Stomach (tissue), 9 donors: Measurements from ENCODE around the gene RAD51C. TPM values are rescaled to one million over a fixed set of nuclear protein-coding genes. Genes with fewer than 3 reads are reported as not detected.
"Not testable (repeated sequence)": the region's sequence is repeated elsewhere in the genome, so short reads cannot be mapped to it uniquely, and the experiment has no call there.

Experiments
- DNase-seq, 2 donors: peaks; one replicate each; pipeline versions ENCODE4 v3.0.0 to v3.0.0-alpha.2; 2013 to 2019
- H3K27ac ChIP-seq, 5 donors: fragments of 200-600 bp in 4 of 5; sonication (generic) in 4 of 5; one replicate each; pipeline ENCODE4 v1.5.1; 2013 to 2019; ENCODE audit warnings: mild to moderate bottlenecking in 1 of 5, moderate library complexity in 1 of 5
- H3K27me3 ChIP-seq, 3 donors: fragments of 200-600 bp; sonication (generic); one replicate each; pipeline ENCODE4 v1.5.1; 2017 to 2019; ENCODE audit warnings: mixed run types in 1 of 3
- H3K36me3 ChIP-seq, 4 donors: fragments of 200-600 bp; sonication (generic); 1 replicate in 3 of 4; 2 replicates in 1 of 4; pipeline ENCODE4 v1.5.1; 2016 to 2019
- H3K4me1 ChIP-seq, 4 donors: fragments of 200-600 bp; sonication (generic); one replicate each; pipeline ENCODE4 v1.5.1; 2016 to 2019
- H3K4me3 ChIP-seq, 4 donors: fragments of 200-600 bp; sonication (generic) in 3 of 4; one replicate each; pipeline ENCODE4 v1.5.1; 2016 to 2019; ENCODE audit warnings: mild to moderate bottlenecking in 1 of 4
- H3K9me3 ChIP-seq, 4 donors: fragments of 200-600 bp; sonication (generic); one replicate each; pipeline ENCODE4 v1.5.1; 2016 to 2019
- CTCF ChIP-seq, 7 experiments: fragments of 450-650 bp in 4 of 7; fragments of 200-600 bp in 3 of 7; sonication (generic) in 3 of 7; IDR thresholded peaks; one replicate each; pipeline ENCODE4 v1.5.1; 2016 to 2019; ENCODE audit warnings: antibody characterized with exemption in 7 of 7, control low read depth in 2 of 7, mild to moderate bottlenecking in 1 of 7
- EP300 ChIP-seq: sonication (generic); formaldehyde crosslinking; IDR thresholded peaks from one replicate; pipeline ENCODE4 v1.6.1; 2017; ENCODE audit warnings: antibody characterized with exemption
- POLR2A ChIP-seq, 4 donors: fragments of 450-650 bp; IDR thresholded peaks; one replicate each; pipeline ENCODE4 v1.6.1; 2016; ENCODE audit warnings: antibody characterized with exemption in 4 of 4, control low read depth in 2 of 4, mild to moderate bottlenecking in 1 of 4, moderate library complexity in 1 of 4
- POLR2AphosphoS5 ChIP-seq, 3 donors: sonication (generic); formaldehyde crosslinking; IDR thresholded peaks; one replicate each; pipeline ENCODE4 v1.6.1; 2016; ENCODE audit warnings: antibody characterized with exemption in 3 of 3
- whole genome bisulfite sequencing, 5 donors: extraction: QIAGEN DNeasy Blood & Tissue Kit in 3 of 5; methylation state at CpG; one replicate each; pipeline versions ENCODE4 v1.1.5 to v1.1.7; 2013 to 2018; 5-methylcytosine and 5-hydroxymethylcytosine counted together
- intact Hi-C: fragments of 100-400 bp; cut with DNase I; formaldehyde crosslinking; loops from one replicate; pipeline ENCODE4 v1.15.1; 2023; ENCODE audit warnings: low total_unique reads
- polyA plus RNA-seq, 3 donors: library from polyadenylated mRNA; stranded (reverse); fragments of 200-250 nt; gene quantifications; one replicate each; pipeline ENCODE4 v1.2.3, GENCODE V29; 2013
- total RNA-seq, 5 donors: library from RNA; depleted of rRNA; stranded (reverse); fragments of >200 nt; gene quantifications; one replicate each; pipeline versions ENCODE4 v1.1.0 to v1.2.3, GENCODE V29; 2014 to 2016
- donor health status: healthy with polysubstance abuse.
- donor health status: Bipolar disorder and iron deficiency.
- donor health status: healthy.

RAD51C gene
- total and polyA plus RNA-seq, 8 donors, result 1.2 to 44.6 (median 22.9) TPM; not detected in 1

GRCh38 chr17:58680038-58680369, 12.4 kb upstream of the RAD51C start:
- WGBS, 5 donors, result 79 to 93% (median 91%) methylated on average over 6 of the region's 6 CpGs
- H3K27me3 ChIP-seq, result no peaks in the 10 kb centered on the region
- no peak overlapping the region for H3K4me3 ChIP-seq
- intact Hi-C loops, result no loop called here
- no peak for DNase-seq
- H3K27ac ChIP-seq, result no peak overlapping the region
- H3K9me3 ChIP-seq, result no peaks in the 10 kb centered on the region
- TF ChIP-seq CTCF (IDR thresholded peaks at IDR 0.05), result no peak
- TF ChIP-seq EP300, result no peak
- TF ChIP-seq POLR2AphosphoS5 (IDR thresholded peaks at IDR 0.05), result no peak
- TF ChIP-seq POLR2A (IDR thresholded peaks at IDR 0.05), result no peak
- H3K4me1 ChIP-seq, result no peaks in the 10 kb centered on the region
- no peaks in the 10 kb centered on the region for H3K36me3 ChIP-seq

GRCh38 chr17:58684003-58684402, 8.4 kb upstream of the RAD51C start:
- WGBS, 5 donors, result 80 to 91% (median 88%) methylated on average over 10 of the region's 10 CpGs
- no peaks in the 10 kb centered on the region for H3K9me3 ChIP-seq
- DNase-seq, result no peak
- H3K27ac ChIP-seq, result no peak overlapping the region
- intact Hi-C loops, result no loop called here
- no peak for TF ChIP-seq POLR2A (IDR thresholded peaks at IDR 0.05)
- no peak for TF ChIP-seq EP300
- TF ChIP-seq POLR2AphosphoS5 (IDR thresholded peaks at IDR 0.05), result no peak
- TF ChIP-seq CTCF (IDR thresholded peaks at IDR 0.05), result no peak
- H3K27me3 ChIP-seq, result no peaks in the 10 kb centered on the region
- no peaks in the 10 kb centered on the region for H3K4me1 ChIP-seq
- no peak overlapping the region for H3K4me3 ChIP-seq
- H3K36me3 ChIP-seq, result no peaks in the 10 kb centered on the region

- DNase-seq, H3K4me1 ChIP-seq, H3K4me3 ChIP-seq, H3K36me3 ChIP-seq, H3K27me3 ChIP-seq, H3K9me3 ChIP-seq, intact Hi-C loops, H3K27ac ChIP-seq: not testable (repeated sequence)
- WGBS, 5 donors, result 90 to 94% (median 92%) methylated on average over 6 of the region's 6 CpGs
These were observed 7.9 kb upstream of the RAD51C start for GRCh38 chr17:58684462-58684861.

GRCh38 chr17:58686980-58687379, 5.4 kb upstream of the RAD51C start:
- Histone ChIP-seq H3K4me3 (no peak overlapping the region), H3K9me3 (no peaks in the 10 kb centered on the region), H3K4me1 (peaks cover 0 to 3% (median 1%) of the 10 kb centered on the region in 4 donors), H3K36me3 (no peaks in the 10 kb centered on the region), H3K27ac (no peak overlapping the region), H3K27me3 (no peaks in the 10 kb centered on the region)
- intact Hi-C loops, result no loop called here
- 50 to 63% (median 55%) methylated on average over 4 of the region's 4 CpGs for WGBS, 5 donors
- TF ChIP-seq POLR2AphosphoS5 (IDR thresholded peaks at IDR 0.05), result no peak
- DNase-seq, result no peak

GRCh38 chr17:58688521-58688920, 3.9 kb upstream of the RAD51C start:
- H3K4me3 ChIP-seq, result no peak overlapping the region
- H3K27me3 ChIP-seq, result no peaks in the 10 kb centered on the region
- no peak overlapping the region for H3K27ac ChIP-seq
- intact Hi-C loops, result no loop called here
- no peaks in the 10 kb centered on the region for H3K36me3 ChIP-seq
- TF ChIP-seq POLR2AphosphoS5 (IDR thresholded peaks at IDR 0.05) (no peak), EP300 (no peak), CTCF (IDR thresholded peaks at IDR 0.05) (no peak), POLR2A (IDR thresholded peaks at IDR 0.05) (no peak)
- WGBS, 5 donors, result 87 to 93% (median 91%) methylated on average over 2 of the region's 2 CpGs
- DNase-seq, result no peak
- H3K9me3 ChIP-seq, result no peaks in the 10 kb centered on the region
- H3K4me1 ChIP-seq, result peaks cover 8 to 16% (median 13%) of the 10 kb centered on the region in 4 donors

GRCh38 chr17:58690033-58690432, 2.4 kb upstream of the RAD51C start:
- H3K27me3 ChIP-seq, H3K36me3 ChIP-seq, H3K9me3 ChIP-seq, H3K27ac ChIP-seq, DNase-seq, intact Hi-C loops, H3K4me3 ChIP-seq: not testable (repeated sequence)
- H3K4me1 ChIP-seq, result peaks cover 12 to 31% (median 20%) of the 10 kb centered on the region in 4 donors
- 92 to 97% (median 97%) methylated on average over 7 of the region's 7 CpGs for WGBS, 5 donors
